Putamen (tissue), 1 donor: ENCODE measurements around the gene PRKN.

Experiments
- DNase-seq: peaks from one replicate; pipeline ENCODE4 v3.0.0-alpha.2; 2016; ENCODE audit warnings: low spot score

Gene PRKN

DNA sequence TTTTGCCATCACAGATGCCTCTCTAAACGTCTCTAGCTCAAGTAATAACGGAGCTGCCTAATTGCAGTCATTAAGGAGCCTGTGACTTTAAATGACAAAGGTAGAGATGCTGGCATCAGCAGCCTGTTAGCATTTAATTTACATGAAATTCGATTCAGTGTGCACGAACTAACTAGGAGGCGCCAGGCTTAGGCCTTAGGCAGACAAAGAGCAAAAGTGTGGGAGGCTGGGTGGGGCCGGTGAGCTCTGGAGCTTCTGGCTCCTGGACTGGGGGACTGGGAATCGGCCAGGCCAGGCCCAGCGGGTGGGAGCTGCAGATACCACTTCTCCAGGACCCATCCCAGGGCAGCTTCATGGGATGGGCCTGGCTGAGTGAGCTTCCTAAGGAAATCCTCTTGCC, 1283.7 kb downstream of the PRKN start:
- DNase-seq: peak; percentile 42

DNA sequence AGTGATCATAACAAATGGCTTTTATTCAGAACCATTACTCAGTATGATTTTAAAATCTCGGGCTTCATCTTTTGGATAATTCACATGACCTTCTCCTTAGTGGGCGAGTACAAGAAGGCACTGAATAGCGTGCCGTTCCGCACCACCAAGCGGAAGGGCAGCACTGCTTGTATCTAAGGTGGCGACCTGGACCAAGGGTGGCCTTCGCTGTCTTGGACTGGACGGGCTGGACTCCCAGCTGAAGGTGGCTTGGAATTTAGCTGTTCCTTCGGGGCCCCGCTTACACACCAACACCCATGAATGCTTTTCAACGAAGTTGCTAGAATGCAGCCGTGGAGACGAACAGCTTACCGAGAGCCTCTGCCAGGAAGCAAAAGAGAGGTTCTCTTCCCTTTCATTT, 1285.1 kb downstream of the PRKN start:
- no peak for DNase-seq

- DNase-seq: no peak
Observed at GRCh38 chr6:161440299-161440698, 1287.3 kb downstream of the PRKN start.

DNA sequence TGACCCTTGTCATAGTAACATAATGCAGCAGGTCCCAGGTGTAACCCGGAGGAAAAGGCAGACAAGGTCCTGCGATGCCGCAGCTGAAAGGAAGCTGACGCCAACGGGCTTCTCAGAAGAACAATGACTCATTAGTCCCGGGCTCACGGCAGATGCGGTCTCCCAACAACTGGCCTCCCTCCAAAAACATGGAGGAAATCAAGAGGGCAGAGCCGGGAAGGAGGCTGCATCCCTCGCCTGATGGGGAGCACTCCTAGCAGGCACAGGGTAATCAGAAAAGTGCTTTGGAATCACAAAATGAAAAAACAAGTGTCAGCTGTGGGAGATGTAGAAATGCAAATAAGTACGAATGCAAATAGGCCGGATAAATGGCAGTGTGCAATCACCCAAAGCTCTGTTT, 1288.5 kb downstream of the PRKN start:
- peak; percentile 88 for DNase-seq

- DNase-seq: no peak
Observed at GRCh38 chr6:161438430-161439030, 1289.0 kb downstream of the PRKN start.

- no peak for DNase-seq
Observed at GRCh38 chr6:161437851-161438250, 1289.7 kb downstream of the PRKN start.

DNA sequence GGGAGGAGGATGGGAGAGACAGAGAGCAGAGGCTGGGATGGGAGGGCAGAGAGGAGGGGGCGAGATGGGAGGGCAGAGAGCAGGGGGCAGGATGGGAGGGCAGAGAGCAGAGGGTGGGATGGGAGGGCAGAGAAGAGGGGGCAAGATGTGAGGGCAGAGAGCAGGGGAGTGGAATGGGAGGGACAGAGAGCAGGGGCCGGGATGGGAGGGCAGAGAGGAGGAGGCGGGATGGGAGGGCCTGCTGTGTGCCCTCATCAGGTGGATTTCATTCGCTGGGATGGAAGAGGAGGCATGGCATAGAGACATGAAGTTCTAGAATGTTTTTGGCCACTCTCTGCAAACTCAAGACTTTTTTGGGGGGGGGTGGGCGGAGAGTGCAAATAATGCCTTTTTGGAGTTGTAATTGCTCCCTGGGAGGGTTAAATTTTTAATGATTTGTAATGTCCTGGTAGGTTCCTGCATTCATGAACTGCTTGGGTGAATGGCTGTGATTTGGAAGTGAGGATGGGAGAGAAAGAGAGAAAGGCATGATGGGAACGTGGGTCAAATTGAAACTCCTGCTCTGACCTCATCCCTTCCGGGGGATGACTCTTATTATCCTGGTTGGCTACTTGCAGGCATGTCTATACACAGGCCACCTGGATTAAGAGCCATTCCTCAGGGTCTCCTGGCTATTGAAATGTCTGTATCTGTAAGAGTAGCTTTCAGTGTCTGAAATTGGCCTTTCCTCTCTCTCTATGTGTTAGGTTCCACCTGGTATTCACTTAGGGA, 1291.3 kb downstream of the PRKN start:
- no peak for DNase-seq

- no peak for DNase-seq
Observed at GRCh38 chr6:161435748-161436070, 1291.9 kb downstream of the PRKN start.

GRCh38 chr6:161434921-161435747, 1292.4 kb downstream of the PRKN start:
- no peak for DNase-seq

- DNase-seq: peak; percentile 47
Observed at GRCh38 chr6:161434350-161434749, 1293.2 kb downstream of the PRKN start.

GRCh38 chr6:161432546-161432945, 1295.0 kb downstream of the PRKN start:
- no peak for DNase-seq

GRCh38 chr6:161429921-161430490, 1297.6 kb downstream of the PRKN start:
- DNase-seq: no peak

DNA sequence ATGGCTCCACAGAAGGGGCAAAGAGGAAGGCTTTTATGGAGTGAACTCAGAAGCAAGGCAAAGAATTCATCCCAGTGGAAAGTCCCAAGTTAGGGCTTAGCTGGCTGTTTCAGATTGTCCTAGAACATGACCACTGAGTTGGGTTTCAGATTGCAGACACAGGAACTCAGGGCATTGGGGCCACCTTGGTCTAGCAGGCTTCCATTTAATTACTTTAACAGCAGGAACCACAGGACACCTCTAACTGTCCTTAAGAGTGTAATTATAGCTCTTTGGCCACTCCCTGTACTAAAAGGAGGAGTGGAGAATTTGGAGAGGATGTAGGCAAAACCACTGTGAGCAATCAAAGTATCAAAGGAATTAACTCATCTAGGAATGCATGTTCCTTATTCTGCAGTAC, 1303.1 kb downstream of the PRKN start:
- no peak for DNase-seq

DNA sequence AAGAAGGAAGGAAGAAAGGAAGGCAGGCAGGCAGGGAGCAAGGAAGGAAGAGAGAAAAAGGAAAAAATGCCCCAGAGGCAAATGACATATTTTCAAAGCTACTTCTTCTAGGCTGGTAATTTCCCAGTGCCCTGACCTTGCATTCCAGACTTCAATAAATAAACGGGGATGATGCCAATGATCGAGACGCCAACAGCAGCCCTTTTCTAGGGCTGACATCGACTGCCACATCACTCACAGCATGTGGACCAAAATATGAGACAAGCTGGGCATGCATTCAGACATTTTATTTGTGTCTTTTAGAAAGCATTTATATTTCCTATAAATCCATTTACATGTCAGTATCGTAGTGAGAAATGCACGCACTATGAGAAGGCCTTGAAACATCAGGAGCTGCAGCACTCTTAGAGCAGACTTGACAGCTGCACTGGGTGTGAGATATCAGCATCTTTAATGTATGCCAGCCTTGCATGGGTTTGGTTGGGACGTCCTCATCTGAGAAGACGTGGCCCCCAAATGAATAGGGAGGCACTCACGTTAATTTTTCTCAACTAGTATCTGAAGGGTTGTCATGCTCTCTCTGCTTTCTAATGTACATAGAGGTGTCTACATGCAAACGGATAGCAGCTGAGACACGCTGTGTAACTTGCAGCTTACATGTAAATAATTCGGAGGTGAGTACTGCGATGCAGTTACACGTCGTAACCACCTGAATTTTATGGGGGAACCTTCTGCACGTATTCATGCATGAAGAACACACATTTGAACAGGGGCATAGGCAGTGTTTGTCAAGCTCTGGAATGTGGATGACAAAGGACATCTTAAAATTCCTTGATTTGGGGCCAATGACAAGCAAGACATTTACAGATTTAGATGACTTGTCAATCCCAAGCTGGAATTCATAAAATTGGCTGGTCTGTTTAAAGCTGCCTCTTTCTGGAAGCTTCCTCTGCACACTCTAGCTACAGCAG, 1304.6 kb downstream of the PRKN start:
- DNase-seq: no peak

DNA sequence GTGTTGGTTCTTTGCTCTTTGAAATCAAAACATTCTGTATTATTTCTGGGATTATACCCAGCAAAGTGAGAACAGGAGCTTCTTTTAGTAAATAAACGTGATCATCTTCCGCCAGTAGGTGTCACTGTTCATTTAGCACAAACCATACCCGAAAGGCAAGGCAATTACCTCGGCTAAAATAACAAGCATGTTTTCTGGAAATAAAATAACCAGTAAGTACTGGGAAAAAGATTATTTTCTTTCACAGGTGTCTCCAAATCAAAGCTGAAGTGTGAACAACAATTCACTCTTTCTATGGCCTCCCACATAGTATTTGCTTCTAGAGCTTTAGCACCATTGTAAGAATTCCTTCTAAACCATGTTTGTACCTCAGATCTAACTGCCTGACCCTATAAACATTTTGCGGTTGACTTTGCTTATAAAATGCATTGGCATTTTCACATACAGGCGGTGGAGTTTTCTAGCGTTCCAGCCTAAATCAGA, 1309.1 kb downstream of the PRKN start:
- peak; percentile 85 for DNase-seq

GRCh38 chr6:161417717-161418462, 1309.7 kb downstream of the PRKN start:
- no peak for DNase-seq

DNA sequence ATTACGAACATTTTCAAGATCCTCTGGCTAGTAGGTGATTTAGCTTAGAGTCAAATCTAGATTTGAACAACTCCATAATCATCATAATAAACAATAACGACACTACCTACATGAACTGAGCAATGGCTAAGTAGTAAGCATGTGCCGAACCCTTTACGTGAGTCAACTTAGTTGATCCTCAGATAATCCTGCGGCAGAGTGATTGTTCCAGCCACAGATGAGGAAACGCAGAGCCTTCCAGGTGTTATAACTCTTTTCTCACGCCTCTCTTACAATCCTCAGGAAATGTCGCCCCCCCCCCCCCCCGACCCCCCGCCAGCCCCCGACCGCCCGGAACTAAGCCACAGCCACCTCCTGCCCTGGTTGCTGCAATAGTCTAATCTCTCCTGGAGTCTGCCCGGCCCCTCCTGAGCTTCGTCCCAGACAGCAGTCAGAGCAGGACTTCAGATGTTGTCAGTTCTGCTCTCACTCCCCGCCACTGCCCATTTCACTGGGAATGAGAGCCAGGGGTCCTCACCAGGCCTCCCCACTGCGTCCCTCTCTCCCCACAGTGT, 1312.2 kb downstream of the PRKN start:
- no peak for DNase-seq

GRCh38 chr6:161414707-161415106, 1312.9 kb downstream of the PRKN start:
- DNase-seq: no peak

- DNase-seq: no peak
Observed at GRCh38 chr6:161414180-161414579, 1313.4 kb downstream of the PRKN start.

DNA sequence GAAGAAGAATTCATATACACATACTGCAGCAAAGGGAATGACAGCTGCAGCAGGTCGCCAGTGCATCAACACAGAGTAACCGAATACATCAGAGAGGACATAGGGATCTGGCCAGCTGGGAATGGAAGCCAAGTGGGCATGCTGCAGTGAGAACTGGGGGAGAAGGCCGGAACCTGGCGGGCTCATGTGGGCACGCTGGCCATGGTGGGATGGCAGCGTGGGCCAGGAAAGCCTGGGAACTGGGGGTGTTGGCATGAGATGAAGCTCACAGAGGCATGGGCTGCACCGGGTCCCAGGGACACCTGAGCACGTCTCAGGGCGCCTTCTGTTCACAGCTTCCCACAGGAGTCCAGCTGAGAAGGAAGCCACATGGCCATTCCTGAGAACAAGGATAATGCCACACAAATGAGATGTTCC, 1314.2 kb downstream of the PRKN start:
- DNase-seq: no peak
